22Rv1 (cell line): ENCODE measurements around the gene BCL11A.

Experiments used
- ZFX ChIP-seq: fragments of 450-650 bp; IDR thresholded peaks from 2 replicates; pipeline ENCODE4 v1.6.1; 2017; ENCODE audit warnings: antibody characterized with exemption, borderline replicate concordance
- TF ChIP-seq, protein P1 (sequence below): fragments of 450-650 bp; IDR thresholded peaks from 2 replicates; pipeline ENCODE4 v1.5.1; 2017; ENCODE audit warnings: mild to moderate bottlenecking

DNA sequence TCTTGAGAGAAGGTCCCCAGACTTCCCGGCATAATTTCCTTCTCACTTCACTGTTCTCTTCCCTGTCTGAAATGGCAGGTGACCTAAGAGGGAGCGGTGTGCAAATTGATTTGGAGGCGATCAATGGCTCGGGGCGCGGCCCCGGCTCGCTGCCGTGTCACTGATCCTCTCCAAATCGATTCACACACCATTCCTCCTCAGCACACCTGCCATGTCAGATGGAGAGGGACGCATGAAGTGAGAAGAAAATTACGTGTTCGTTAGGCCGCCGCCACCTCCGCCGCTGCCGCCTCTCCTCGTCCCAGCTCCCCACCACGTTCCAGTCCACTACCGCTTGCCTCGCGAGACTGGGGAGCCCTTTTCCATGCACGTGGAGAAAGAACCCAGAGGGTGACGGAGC is 31.8 kb upstream of the BCL11A start:
- TF ChIP-seq, protein P1, sequence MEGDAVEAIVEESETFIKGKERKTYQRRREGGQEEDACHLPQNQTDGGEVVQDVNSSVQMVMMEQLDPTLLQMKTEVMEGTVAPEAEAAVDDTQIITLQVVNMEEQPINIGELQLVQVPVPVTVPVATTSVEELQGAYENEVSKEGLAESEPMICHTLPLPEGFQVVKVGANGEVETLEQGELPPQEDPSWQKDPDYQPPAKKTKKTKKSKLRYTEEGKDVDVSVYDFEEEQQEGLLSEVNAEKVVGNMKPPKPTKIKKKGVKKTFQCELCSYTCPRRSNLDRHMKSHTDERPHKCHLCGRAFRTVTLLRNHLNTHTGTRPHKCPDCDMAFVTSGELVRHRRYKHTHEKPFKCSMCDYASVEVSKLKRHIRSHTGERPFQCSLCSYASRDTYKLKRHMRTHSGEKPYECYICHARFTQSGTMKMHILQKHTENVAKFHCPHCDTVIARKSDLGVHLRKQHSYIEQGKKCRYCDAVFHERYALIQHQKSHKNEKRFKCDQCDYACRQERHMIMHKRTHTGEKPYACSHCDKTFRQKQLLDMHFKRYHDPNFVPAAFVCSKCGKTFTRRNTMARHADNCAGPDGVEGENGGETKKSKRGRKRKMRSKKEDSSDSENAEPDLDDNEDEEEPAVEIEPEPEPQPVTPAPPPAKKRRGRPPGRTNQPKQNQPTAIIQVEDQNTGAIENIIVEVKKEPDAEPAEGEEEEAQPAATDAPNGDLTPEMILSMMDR = no peak
- no peak for TF ChIP-seq ZFX
